ENCODE data around the gene MRGPRD. TPM values are rescaled to one million over a fixed set of nuclear protein-coding genes. Genes with fewer than 3 reads are reported as not detected.

The MRGPRD gene
- total RNA-seq, 1 experiment from 2014 or later: not detected

DNA sequence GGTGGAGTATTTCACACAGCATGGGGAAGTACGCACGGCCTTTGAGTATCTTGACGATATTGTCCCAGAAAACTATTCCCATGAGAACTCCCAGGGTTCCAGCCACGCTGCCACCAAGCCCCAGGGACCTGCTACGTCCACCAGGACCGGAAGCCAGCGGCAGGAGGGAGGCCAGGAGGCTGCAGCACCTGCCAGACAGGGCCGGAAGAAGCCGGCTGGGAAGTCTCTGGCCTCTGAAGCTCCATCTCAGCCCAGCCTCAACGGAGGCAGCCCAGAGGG, 44.5 kb downstream of the MRGPRD start:
- no peaks in the 10 kb centered on the region for H3K9me3 ChIP-seq (ENCODE audit: control insufficient read depth in 1 of 2, insufficient read depth in 1 of 2, low read depth in 1 of 2, low read length in 2 of 2)
- no peaks in the 10 kb centered on the region for H3K4me1 ChIP-seq (ENCODE audit: control insufficient read depth in 1 of 2, insufficient read depth in 2 of 2, low read length in 2 of 2)
- no peak overlapping the region for H3K9ac ChIP-seq (ENCODE audit: low read length)
- no peak overlapping the region for H3K4me3 ChIP-seq (replicated peaks in 1 of 2; ENCODE audit: low read depth in 1 of 2, low read length in 2 of 2)
- H3K9me2 ChIP-seq (ENCODE audit: insufficient read depth): no peaks in the 10 kb centered on the region
- RAD21 ChIA-PET (ENCODE audit: low non-redundant PET in 1 of 2, low total read pairs in 2 of 2, uncharacterized antibody in 2 of 2, unreplicated experiment in 2 of 2): no interaction called here
- TF ChIP-seq, protein P1, sequence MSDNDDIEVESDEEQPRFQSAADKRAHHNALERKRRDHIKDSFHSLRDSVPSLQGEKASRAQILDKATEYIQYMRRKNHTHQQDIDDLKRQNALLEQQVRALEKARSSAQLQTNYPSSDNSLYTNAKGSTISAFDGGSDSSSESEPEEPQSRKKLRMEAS (IDR thresholded peaks at IDR 0.05): no peak
- TF ChIP-seq SRF (IDR thresholded peaks at IDR 0.05; ENCODE audit: low read depth) (no peak), SIN3A (IDR thresholded peaks at IDR 0.05; ENCODE audit: low read depth) (no peak), EZH2 (IDR thresholded peaks at IDR 0.05) (no peak), YY1 (IDR thresholded peaks at IDR 0.05; ENCODE audit: extremely low read depth, insufficient replicate concordance, low read depth, low read length) (no peak), TCF7L2 (IDR thresholded peaks at IDR 0.05; ENCODE audit: borderline replicate concordance, extremely low read depth, insufficient read depth, insufficient read length) (no peak), ELF1 (IDR thresholded peaks at IDR 0.05; ENCODE audit: borderline replicate concordance, low read depth) (no peak), EGR1 (IDR thresholded peaks at IDR 0.05; ENCODE audit: low read depth) (no peak), CEBPB (IDR thresholded peaks at IDR 0.05; ENCODE audit: low read depth) (no peak), RAD21 (IDR thresholded peaks at IDR 0.05; ENCODE audit: low read depth) (no peak), POLR2AphosphoS5 (IDR thresholded peaks at IDR 0.05; ENCODE audit: low read depth, low read length) (no peak), FOSL1 (IDR thresholded peaks at IDR 0.05; ENCODE audit: low read depth) (no peak), POLR2A (IDR thresholded peaks at IDR 0.05; ENCODE audit: borderline replicate concordance, extremely low read depth, insufficient read depth, insufficient read length) (no peak), SP1 (IDR thresholded peaks at IDR 0.05; ENCODE audit: low read depth) (no peak)
- TF ChIP-seq, protein P2, sequence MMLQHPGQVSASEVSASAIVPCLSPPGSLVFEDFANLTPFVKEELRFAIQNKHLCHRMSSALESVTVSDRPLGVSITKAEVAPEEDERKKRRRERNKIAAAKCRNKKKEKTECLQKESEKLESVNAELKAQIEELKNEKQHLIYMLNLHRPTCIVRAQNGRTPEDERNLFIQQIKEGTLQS (IDR thresholded peaks at IDR 0.05): no peak
- H3K4me2 ChIP-seq (ENCODE audit: low read length): no peak overlapping the region
- no peak for ATAC-seq
- DNase-seq (ENCODE audit: low read depth, low spot score): no peak
- H3K27ac ChIP-seq (ENCODE audit: low read depth, low read length): no peak overlapping the region
- intact Hi-C loops (cut with micrococcal nuclease): no loop called here
- POLR2A ChIA-PET: no interaction called here
- H3K36me3 ChIP-seq (ENCODE audit: control insufficient read depth in 1 of 2, insufficient read depth in 2 of 2, low read length in 2 of 2): peaks cover 11 to 16% of the 10 kb centered on the region in 2 experiments; a peak in 2 of 4 replicates
- H3K27me3 ChIP-seq (ENCODE audit: insufficient read depth, low read length): no peaks in the 10 kb centered on the region
- CTCF ChIA-PET: no interaction called here
- H4K20me1 ChIP-seq (ENCODE audit: insufficient read depth): no peaks in the 10 kb centered on the region
- H2AFZ ChIP-seq (ENCODE audit: low read depth, low read length, poor library complexity, severe bottlenecking): no peak overlapping the region
- no peaks in the 10 kb centered on the region for H3K79me2 ChIP-seq (ENCODE audit: insufficient read depth, low read length)
- BruUV-seq (replicated peaks): no TSS peak

All from HCT116 (cell line).